Aorta (tissue), 5 donors: ENCODE measurements around the gene ALDH3A2. TPM values are rescaled to one million over a fixed set of nuclear protein-coding genes. Genes with fewer than 3 reads are reported as not detected.

Experiments
- ATAC-seq: fragments of 200-7000 bp; cut with Tn5 transposase; one replicate; pipeline ENCODE4 v1.9.1; 2022; ENCODE audit warnings: moderate library complexity; ENCODE audit not compliant: low FRiP score
- DNase-seq, 2 donors: peaks; one replicate each; pipeline ENCODE4 v3.0.0-alpha.2; 2020
- H3K27ac ChIP-seq, 2 donors: one replicate each; pipeline ENCODE4 v1.5.1; 2013; ENCODE audit warnings: low read length in 2 of 2, mild to moderate bottlenecking in 2 of 2, moderate library complexity in 2 of 2, control low read depth in 1 of 2, inconsistent platforms in 1 of 2, low read depth in 1 of 2
- H3K27me3 ChIP-seq, 2 donors: one replicate each; pipeline ENCODE4 v1.6.1; 2013; ENCODE audit warnings: control low read depth in 1 of 2, low read length in 1 of 2, mild to moderate bottlenecking in 1 of 2, moderate library complexity in 1 of 2; ENCODE audit not compliant: insufficient read depth in 2 of 2, control insufficient read depth in 1 of 2
- H3K36me3 ChIP-seq, 2 donors: one replicate each; pipeline ENCODE4 v1.6.1; 2013; ENCODE audit warnings: control low read depth in 1 of 2, low read length in 1 of 2, mild to moderate bottlenecking in 1 of 2; ENCODE audit not compliant: insufficient read depth in 2 of 2, control insufficient read depth in 1 of 2
- H3K4me1 ChIP-seq, 2 donors: one replicate each; pipeline ENCODE4 v1.6.1; 2013; ENCODE audit warnings: low read length in 2 of 2, control low read depth in 1 of 2, mild to moderate bottlenecking in 1 of 2, moderate library complexity in 1 of 2; ENCODE audit not compliant: insufficient read depth in 2 of 2, control insufficient read depth in 1 of 2
- H3K4me3 ChIP-seq, 2 donors: one replicate each; pipeline ENCODE4 v1.5.1; 2013; ENCODE audit warnings: low read length in 2 of 2, control low read depth in 1 of 2, mild to moderate bottlenecking in 1 of 2
- H3K9me3 ChIP-seq: one replicate; pipeline ENCODE4 v1.6.1; 2013; ENCODE audit warnings: mild to moderate bottlenecking, low read length; ENCODE audit not compliant: control insufficient read depth
- WGBS, 2 donors: extraction: QIAGEN DNeasy Blood & Tissue Kit; methylation state at CpG; one replicate each; pipeline ENCODE4 v1.1.7; 2013; 5-methylcytosine and 5-hydroxymethylcytosine counted together
- intact Hi-C, 2 donors: fragments of 100-400 bp; cut with DNase I; formaldehyde crosslinking; loops; one replicate each; pipeline versions ENCODE4 v1.14.2 to v1.15.0; 2022
- polyA plus RNA-seq, 2 donors: library from polyadenylated mRNA; stranded (reverse); fragments of 200-250 nt; gene quantifications; one replicate each; pipeline ENCODE4 v1.2.3, GENCODE V29; 2013
- total RNA-seq, 2 donors: library from RNA; stranded (reverse); fragmentation: NEBNext Ultra II Directional; extraction: Animal tissue kit (Norgen Biotek cat#: 25700); gene quantifications; one replicate each; pipeline ENCODE4 v1.2.1, GENCODE V29; 2021
- donor health status: healthy with polysubstance abuse.
- donor health status: Bipolar disorder and iron deficiency.
- donor health status: DM: no; HTN: no; CAD: no.
- donor health status: DM: no; HTN: no; CAD: no.
- donor health status: DM: yes; HTN: yes; CAD: no.

ALDH3A2 gene
- total and polyA plus RNA-seq, 4 donors = 49.0 to 122 (median 67.2) TPM

DNA sequence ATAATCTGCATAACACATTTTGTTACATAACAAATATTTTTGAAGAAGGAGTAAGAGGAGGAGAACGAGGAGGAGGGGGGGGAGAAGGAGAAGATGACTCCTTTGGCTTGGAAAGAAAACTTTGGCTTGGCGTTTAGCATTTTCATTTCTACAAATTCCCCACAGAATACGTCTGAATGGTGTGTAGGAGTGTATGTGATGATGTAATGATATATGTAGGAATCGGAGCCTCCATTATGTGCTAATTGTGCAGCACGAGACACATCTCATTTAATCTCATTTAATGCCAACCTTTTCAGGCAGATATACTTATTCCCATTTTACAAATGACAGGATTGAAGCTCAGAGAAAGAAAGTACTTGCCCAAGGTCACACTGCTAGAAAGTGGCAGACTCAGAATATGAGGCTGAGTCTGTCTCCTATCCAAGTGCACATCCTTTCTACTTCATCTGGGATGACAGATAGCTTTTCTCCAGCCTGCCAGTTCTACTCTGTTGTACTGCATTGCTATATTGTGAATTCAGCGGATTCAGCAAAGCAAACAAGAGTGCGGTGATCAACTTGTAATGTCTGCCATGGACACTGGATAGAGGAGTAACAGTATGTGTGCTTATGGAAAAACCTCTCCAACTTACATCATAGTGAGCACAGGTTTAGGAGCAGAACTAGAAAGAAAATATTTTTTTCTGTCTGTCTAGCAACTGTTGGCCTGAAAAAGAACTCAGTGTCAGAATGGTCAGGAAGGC, 78.3 kb downstream of the ALDH3A2 start:
- ATAC-seq = no peak
- Histone ChIP-seq H3K36me3 (no peaks in the 10 kb centered on the region), H3K27ac (peak overlapping the region in 1 of 2 donors; percentile 16), H3K9me3 (no peaks in the 10 kb centered on the region), H3K4me1 (peaks cover 0 to 2% of the 10 kb centered on the region in 2 donors), H3K4me3 (no peak overlapping the region), H3K27me3 (no peaks in the 10 kb centered on the region)
- WGBS, 2 donors = 90 to 95% methylated on average over 7 of the region's 7 CpGs
- no peak for DNase-seq
- intact Hi-C loops = no loop called here

Other genes starting within 250 kb of the ALDH3A2 start
- gene RNF112, start 237.5 kb upstream of the ALDH3A2 start, total RNA-seq = 1 to 10 TPM; 5.4 to 9.9 TPM
- gene RNF112, start 237.5 kb upstream of the ALDH3A2 start, polyA plus RNA-seq = 1 to 10 TPM; 5.1 to 7.5 TPM
- gene SLC47A1, start 114.9 kb upstream of the ALDH3A2 start, total RNA-seq = 1 to 10 TPM; 5.7 to 7.3 TPM
- gene SLC47A1, start 114.9 kb upstream of the ALDH3A2 start, polyA plus RNA-seq = 1 to 10 TPM; 3.9 to 5.9 TPM
- not detected for gene SLC47A2, start 67.8 kb downstream of the ALDH3A2 start, total RNA-seq
- gene SLC47A2, start 67.8 kb downstream of the ALDH3A2 start, polyA plus RNA-seq = under 1 TPM in 1 of 2 donors, not detected in 1; 0.10 TPM
- gene ALDH3A1, start 99.5 kb downstream of the ALDH3A2 start, total RNA-seq = under 1 TPM; 0.27 to 0.58 TPM
- gene ALDH3A1, start 99.5 kb downstream of the ALDH3A2 start, polyA plus RNA-seq = 1 to 10 TPM; 1.4 to 2.4 TPM
- 10 to 100 TPM; 21.9 to 28.9 TPM for gene ULK2, start 219.2 kb downstream of the ALDH3A2 start, total RNA-seq
- 10 to 100 TPM in 1 of 2 donors, 1 to 10 TPM in 1; 5.6 to 11.7 TPM for gene ULK2, start 219.2 kb downstream of the ALDH3A2 start, polyA plus RNA-seq